ENCODE results near the gene MTERF4.

Gene MTERF4

DNA sequence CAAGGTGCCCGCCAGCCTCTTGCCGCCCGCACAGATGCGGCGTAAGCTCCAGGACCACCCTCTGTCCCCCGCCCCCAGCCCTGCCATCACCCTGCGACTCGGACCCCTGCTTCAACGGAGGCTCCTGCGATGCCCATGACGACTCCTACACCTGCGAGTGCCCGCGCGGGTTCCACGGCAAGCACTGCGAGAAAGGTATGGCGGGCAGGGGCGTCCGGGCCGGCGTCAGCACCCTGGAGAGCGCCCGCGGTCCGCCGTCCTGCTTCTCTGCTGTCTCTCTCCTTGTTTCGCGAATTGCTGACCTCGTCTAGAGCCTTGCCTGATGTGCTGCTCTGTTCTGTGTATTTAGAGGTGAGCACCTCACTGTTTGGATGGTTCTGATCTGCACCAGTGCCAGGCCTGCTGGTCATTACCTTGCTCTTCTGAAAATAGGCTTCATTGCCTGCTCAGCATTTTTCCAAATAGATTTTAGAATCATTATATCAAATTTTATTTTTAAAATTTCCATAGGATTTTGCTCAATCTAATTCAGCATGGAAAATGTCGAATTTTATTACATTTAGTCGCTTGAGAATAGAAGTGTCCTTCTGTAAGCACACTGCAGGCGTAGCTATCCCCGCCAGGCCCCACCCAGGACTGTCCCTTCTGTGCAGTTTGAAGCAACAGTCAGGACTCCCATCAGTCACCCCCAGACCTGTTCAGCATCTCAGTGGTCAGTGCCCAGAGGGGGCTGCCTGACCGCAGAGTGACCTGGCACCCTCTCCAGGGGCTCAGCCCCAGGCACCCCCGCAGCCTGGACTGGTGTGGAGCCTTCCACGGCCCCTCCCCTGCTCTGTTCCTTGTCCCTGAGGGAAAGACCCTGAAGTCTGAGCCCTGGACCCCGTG is 52.1 kb downstream of the MTERF4 start:
- DNase-seq (ENCODE audit: low read depth in 2 of 2): no peak

DNA sequence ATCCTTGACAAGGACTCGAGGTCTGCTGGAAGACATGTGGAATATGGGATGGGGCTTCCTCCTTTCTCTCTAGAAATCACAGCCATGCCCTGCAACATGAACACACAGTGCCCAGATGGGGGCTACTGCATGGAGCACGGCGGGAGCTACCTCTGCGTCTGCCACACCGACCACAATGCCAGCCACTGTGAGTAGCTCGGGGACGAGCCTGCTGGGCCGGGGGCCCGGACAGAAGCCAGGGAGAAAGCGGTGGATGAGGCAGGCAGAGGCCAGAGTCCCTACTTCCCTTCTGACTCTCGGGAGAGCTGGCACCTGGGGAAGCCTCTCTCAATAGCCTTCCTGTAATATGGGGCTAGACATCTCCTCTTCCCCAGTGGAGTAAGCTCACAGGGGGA is 53.1 kb downstream of the MTERF4 start:
- no peak for DNase-seq (ENCODE audit: low read depth in 2 of 2)

DNA sequence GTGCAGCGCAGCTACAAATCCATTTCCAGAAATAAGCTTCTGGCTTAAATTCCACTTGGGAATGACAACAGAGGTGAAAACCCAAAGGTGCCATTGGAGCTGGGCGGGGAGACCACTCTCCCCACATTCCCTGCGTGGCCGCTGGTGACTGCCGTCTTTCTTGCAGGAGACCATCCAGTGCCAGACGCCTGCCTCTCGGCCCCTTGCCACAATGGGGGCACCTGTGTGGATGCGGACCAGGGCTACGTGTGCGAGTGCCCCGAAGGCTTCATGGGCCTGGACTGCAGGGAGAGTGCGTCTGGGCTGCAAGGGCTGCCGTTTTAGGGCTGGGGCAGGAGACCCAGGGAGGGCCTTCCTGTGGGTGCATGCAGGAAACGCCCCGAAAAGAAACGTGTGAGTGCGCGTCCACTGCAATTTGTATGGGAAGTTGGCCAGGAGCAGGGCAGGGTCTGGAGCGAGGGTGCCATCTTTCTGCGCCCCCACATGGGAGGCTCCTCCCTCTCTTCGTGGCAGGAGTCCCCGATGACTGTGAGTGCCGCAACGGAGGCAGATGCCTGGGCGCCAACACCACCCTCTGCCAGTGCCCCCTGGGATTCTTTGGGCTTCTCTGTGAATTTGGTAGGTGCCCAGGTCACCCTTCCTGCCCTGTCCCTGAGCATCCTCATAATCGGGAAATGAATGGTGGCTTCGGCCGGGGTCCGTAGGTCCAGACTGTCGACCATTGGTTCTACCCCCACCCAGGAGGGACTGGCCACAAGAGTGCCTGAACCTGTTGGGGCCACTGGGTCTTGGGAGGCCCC is 53.7 kb downstream of the MTERF4 start:
- no peak for DNase-seq (ENCODE audit: low read depth in 2 of 2)

DNA sequence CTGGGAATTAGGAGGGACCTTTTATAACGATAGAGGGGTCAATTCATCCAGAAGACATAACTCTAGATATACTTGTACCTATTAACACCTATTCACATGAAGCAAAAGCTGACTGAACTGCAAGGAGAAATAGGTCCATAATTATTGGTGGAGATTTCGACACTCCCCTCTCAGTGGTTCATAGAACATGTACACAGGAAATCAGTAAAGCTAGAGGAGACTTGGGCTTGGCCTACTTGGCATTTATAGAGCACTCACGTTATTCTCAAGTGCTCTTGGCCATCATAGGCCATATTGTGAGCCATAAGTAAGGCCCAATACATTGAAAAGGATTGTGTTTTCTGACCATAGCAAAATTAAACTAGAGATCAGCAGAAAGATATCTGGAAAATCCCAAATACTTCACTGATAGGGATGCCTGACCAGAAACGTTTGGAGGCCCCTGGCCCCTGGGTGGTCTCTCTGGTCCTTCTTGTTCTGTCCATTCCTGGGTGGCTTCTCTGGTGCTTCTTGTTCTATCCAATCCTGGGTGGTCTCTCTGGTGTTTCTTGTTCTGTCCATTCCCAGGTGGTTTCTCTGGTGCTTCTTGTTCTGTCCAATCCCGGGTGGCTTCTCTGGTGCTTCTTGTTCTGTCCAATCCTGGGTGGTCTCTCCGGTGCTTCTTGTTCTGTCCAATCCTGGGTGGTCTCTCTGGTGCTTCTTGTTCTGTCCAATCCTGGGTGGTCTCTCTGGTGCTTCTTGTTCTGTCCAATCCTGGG is 54.7 kb downstream of the MTERF4 start:
- DNase-seq (ENCODE audit: low read depth in 2 of 2): no peak
